Activated naive CD8-positive, alpha-beta T cell treated with anti-CD3 and anti-CD28 coated beads, Interleukin-2, amount 50 U/mL, for 16 hours (primary cell): Measurements from ENCODE around the gene TCEAL6.
"Not testable (repeated sequence)": the region's sequence is repeated elsewhere in the genome, so short reads cannot be mapped to it uniquely, and the experiment has no call there.

Source experiments
- DNase-seq: peaks from one replicate; pipeline ENCODE4 v3.0.0-alpha.2; 2020; ENCODE audit warnings: low read depth, low spot score

The TCEAL6 gene

DNA sequence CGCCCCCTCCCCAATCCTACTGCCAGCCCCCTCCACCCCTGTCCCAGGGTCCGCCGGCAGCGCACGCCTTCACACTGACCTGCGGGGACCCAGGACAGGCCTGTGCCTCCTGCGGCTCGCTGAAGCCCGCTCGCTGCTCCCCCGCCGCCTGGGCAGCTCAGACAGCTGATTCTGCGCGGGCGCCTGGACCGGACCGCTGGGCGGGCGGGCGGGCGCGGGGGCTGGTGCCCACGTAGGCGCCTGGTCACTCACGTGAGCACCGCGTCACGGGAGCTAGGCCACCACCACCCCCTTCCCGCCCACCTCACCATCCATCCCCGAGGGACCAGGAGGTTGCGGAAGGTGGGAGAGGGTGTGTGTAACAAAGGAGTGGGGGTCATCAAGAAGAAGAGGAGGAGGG, at the start of gene TCEAL6:
TSS of gene TCEAL6 (minus strand) at position 208 of the 400 bp plus-strand sequence.
- not testable (repeated sequence) for DNase-seq

DNA sequence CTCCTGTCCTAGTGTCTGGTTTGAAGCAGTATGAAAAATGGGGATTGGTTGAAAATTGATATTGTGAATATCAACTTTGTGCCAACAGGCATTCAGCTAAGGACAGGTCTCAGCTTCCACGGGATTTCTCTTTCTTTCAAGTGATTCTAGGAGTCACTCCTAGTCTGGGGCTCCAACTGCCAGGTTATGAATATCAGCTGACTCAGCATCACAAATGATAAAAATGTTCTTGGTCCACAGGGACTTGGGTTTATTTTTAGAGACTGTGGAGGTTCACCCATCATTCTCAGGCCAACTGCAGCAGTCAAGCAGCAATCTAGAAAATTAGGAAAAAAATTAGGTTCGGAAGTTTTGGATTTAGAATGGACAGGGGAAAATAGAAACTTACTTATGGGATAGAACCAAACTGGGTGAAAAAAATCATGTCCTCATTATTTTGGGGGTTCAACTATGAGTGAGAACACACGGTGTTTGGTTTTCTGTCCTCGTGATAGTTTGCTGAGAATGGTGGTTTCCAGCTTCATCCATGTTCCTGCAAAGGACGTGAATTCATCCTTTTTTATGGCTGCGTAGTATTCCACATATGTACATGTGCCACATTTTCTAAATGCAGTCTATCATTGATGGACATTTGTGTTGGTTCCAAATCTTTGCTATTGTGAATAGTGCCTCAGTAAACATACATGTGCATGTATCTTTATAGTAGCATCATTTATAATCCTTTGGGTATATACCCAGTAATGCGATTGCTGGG, 43.9 kb upstream of the TCEAL6 start:
- no peak for DNase-seq

DNA sequence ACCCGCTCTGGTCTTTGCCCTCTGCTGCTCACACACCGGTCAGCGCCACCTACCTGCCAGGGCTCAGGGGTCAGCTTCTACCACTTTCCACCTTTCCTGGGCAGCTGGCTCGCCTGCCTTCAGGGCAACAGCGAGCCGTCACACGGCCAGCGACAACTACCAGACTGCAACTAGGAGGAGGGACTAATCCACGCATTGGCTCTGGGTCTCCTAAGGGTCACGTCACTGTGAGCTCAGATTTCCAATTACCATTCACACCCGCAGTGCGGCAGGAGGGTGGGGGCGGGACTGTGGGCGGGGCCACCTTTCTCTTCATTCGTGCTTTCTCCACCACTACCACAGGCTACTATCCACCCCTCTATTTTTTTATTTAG, 13.5 kb upstream of the TCEAL6 start, which contains the start of gene BEX5:
TSS of gene BEX5 (minus strand) at position 172 of the 374 bp plus-strand sequence. CDS start 1,712 bp downstream, outside the sequence.
- no peak for DNase-seq

DNA sequence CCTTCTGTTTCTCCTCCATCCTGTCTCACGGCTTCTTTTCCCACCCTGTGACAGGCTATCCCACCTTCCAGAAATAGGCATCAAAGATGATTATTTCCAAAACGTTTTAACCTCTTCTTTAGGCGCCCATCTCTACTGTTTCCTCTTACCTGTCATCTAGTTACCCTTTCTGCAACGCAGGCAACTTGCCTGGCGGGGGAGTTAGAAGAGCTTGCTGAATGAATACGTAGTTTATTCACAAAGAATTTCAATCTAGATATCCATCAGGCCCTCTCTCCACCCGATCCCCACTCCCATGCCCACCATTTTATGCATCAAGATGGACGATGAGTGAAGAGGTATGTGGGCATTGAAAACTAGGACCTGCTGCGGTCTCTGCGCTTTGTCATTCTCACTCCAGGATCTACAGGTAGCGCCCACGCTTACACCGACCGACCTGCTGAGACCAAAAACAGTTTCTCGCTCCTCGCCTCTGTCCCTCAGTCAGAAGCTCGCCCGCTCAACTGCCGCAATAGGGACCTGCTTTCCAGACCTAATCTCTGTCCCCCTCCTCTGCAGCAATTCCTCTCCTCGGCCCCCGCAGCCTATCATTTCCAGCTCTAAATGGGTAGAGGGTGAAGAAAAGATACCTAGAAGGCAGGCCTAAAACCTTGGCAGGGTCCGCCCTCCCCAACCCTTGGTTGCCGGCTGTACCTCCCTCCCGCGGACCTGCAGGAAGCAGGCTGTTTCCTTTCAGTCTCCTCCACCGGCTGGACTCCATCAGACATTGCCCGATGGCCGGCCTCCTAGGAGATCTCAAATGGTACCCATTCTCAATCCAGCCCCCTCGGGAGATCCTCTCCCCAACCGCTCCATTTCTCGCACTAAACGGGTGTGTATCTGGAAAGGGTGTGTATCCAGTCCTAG, 12.9 kb upstream of the TCEAL6 start:
- no peak for DNase-seq

DNA sequence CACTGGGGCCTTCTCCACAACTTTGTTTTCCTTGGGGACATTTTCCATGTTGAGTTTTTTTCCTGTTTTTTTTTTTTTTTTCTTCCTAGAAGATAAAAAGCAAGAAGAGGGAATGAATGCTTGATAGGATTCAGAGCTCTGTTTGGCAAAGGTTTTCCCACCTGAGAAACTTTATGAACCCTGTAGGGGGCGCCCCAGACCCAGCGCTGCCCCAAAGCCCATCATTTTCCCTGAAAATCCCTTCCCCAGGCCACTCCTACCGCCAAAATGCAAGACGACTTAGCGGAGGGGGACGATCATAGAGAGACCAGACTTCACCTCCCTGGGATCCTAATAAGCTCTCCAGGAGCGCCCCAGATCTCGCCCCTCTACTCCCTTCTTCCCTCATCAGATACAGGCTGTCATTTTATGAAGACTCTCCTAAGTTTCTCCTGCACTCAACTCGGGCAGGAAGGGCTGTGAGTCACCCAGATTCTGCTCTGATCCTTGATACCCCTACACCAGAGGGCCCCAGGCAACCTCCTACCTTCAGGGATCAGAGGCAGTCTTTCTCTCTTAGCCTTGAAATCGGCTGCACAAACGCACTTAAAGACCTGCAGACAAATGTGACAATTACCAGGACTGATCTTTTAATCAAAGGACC, 12.1 kb upstream of the TCEAL6 start:
- no peak for DNase-seq

DNA sequence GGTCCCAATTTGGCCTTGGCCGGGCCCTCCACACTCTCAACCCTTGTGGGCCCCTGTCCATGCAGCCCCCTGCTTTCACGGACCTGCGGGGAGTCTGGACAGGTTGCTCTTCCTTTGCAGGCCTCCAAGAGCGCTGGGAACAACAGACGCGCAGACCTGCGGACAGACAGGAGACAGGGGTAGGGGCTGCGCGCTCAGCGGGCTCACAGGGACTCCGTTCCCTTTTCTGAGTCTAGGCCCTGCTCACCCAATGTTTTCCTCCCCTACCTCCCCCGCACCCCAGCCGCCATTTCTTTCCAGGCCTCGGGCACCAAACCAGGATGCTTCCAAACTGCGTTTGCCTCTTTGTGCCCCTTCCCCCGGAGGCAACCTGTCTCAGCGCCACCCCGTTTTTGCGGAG, 650 bp downstream of the TCEAL6 start:
- not testable (repeated sequence) for DNase-seq

DNA sequence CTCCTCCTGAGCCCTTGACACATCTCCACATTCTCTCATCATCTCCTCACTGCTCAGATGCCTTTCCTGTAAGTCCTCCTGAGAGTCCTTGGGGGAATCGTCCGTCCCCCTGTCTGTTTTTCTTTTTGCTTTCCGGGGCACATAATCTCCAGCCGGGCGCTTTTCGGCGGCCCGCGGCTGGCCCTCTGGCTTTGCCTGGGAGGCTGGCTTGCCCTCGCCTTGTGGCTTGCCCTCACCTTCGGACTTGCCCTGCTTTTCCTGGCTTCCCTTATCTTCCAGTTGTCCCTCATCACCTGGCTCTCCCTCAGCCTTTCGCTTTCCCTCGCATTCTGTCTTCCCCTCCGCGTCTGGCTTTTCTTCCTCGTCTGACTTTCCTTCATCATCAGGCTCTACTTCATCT, 1.4 kb downstream of the TCEAL6 start:
- not testable (repeated sequence) for DNase-seq

DNA sequence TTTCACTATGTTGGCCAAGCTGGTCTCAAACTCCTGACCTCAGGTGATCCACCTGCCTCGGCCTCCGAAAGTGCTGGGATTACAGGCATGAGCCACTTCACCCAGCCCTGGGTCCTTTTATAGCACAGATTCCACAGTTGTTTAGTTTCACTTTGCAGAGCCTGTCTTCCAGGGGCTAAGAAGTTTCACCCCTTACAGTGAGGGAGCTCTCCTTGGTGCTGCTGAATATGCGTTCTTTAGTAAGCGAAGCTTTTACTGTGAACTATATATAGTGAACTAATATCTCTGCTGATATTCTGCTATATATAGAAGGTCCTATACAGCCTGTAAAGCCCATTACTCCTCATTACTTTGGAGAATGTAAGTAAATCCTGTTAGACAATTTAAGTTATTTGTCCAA, 4.2 kb downstream of the TCEAL6 start:
- no peak for DNase-seq

DNA sequence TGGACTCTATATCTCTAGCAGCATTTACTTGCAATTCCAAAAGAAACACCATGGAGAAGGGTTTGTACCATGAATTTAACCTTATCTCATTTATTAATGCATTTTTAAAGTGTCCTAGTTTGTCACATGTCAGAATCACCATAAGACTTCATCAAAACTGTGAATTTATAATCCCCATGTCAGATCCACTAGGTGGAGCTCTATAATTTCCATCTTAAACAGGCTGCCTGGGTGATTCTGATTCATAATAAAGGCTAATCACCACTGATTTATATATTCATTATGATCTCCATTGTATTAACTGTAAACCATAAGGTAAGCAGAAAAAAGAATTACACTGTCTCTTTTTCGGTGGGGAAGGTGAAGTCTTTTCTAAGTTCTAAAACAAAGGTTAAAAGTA, 12.8 kb downstream of the TCEAL6 start:
- no peak for DNase-seq

DNA sequence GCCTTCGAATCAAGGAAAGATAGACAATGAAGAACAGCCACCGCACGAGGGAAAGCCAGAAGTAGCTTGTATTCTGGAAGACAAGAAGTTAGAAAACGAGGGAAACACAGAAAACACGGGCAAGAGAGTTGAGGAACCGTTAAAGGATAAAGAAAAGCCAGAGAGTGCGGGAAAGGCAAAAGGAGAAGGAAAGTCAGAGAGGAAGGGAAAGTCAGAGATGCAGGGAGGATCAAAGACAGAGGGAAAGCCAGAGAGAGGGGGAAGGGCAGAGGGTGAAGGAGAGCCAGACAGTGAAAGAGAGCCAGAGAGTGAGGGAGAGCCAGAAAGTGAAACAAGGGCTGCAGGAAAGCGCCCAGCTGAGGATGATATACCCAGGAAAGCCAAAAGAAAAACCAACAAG, 15.4 kb downstream of the TCEAL6 start:
- no peak for DNase-seq

DNA sequence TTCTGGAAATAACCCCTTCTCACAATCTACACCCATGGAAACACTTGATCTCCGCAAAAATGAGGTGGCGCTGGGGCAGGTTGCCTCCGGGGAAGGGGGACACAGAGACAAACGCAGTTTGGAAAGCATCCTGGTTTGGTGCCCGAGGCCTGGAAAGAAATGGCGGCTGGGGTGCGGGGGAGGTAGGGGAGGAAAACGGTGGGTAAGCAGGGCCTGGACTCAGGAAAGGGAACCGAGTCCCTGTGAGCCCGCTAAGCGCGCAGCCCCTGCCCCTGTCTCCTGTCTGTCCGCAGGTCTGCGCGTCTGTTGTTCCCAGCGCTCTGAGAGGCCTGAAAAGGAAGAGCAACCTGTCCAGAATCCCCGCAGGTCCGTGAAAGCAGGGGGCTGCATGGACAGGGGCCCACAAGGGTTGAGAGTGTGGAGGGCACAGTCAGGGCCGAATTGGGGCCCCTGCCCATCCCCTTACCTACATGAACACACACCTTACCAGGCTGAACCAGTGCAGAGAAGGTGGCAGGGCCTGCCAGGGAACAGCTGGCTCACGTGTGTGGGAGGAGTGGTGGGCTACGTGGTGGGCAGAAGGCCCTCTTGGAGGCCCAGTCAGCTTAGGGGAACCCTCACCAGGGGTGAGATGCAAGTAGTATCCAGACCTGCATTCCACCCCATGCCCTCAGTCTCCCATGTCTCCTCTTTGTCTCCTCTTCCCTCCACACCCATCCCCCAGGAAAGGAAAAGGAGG, 16.0 kb downstream of the TCEAL6 start:
- not testable (repeated sequence) for DNase-seq

DNA sequence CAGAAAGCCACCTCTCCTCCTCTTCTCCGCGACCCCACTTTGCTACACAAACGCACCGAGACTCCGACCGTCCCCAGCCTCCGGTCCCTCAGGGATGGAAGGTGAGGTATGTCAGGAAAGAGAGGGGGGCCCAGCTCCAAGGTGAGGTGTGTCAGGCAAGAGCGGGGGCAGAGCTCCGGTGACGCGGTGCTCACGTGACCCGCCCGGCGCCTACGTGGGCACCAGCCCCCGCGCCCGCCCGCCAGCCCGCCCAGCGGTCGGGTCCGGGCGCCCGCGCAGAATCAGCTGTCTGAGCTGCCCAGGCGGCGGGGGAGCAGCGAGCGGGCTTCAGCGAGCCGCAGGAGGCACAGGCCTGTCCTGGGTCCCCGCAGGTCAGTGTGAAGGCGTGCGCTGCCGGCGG, 16.8 kb downstream of the TCEAL6 start, which contains the start of gene TCEAL2:
TSS of gene TCEAL2 (plus strand) at position 244 of the 400 bp plus-strand sequence. CDS start 1,152 bp downstream, outside the sequence.
- not testable (repeated sequence) for DNase-seq

DNA sequence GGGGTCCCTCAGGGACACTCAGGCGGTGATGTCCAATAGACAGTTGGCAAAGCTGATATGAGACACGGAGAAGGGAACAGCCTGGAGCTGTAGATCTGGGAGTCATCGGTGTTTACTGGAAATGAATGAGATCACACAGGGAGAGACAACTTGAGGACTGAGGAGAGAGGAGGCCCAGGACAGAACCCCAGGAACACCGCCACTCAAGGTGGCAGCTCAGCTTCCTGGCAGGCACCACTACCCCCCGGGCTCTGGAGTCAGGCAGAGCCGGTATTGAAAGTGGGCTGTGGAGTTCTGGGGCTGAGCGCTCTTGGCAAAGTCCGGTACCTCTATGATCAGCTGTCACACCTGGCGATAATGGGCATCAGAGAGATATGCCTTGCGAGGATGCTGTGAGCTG, 17.3 kb downstream of the TCEAL6 start:
- not testable (repeated sequence) for DNase-seq

DNA sequence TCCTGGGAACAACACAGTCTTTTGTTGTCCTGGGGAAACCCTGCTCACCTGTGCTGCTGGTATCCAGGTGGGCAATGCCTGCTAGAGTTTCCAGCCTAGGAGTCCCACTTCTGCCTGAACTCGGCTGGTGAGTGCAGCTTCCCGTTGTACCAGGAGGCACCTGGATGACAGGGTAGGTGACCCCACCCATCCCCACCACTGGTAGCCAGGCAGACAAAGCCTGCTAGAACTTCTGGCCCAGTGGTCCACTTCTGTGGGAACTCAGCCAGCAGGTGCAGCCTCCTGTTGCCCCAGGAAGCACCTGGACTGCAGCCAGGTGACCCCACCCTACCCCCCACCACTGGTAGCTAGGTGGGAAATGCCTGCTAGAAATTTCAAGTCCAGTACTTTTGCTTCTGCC, 26.5 kb downstream of the TCEAL6 start:
- no peak for DNase-seq

DNA sequence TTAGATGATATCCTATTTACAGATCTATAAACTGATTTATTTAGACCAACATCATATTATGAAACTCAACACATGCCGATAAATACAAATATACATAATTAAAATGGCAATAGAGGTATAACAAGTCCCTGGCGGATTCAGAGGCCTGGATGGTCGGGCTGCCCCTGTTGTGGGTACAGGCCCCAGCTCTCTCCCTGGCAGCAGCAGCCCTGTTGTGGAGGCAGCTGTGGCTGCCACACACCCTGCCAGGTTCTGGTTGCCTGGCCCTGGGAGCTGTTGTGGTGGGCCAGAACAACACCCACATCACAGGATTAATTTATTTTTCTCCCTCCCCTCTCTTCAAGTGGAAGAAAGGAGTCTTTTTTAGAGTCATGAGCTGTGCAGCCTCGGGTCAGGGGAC, 28.9 kb downstream of the TCEAL6 start:
- no peak for DNase-seq
